Activated naive CD4-positive, alpha-beta T cell treated with anti-CD3 and anti-CD28 coated beads for 36 hours (primary cell): ENCODE results near the gene PASD1. TPM values are rescaled to one million over a fixed set of nuclear protein-coding genes. Genes with fewer than 3 reads are reported as not detected.
"Not testable (repeated sequence)": the region's sequence is repeated elsewhere in the genome, so short reads cannot be mapped to it uniquely, and the experiment has no call there.

Experiments used
- CTCF ChIA-PET: fragments of 350-600 bp; sonication (Branson Sonifier 250); formaldehyde crosslinking; loops from one replicate; lab custom pipeline; 2021; ENCODE audit warnings: antibody characterized with exemption; lab: Charles Lee
- DNase-seq: peaks from one replicate; pipeline ENCODE4 v3.0.0-alpha.2; 2020
- H3K27ac Mint-ChIP-seq: one replicate; pipeline ENCODE4 v1.8.0; 2021; ENCODE audit warnings: mild to moderate bottlenecking, mixed read lengths
- H3K27me3 Mint-ChIP-seq: one replicate; pipeline ENCODE4 v1.8.0; 2021; ENCODE audit warnings: low read depth, mixed read lengths
- H3K36me3 Mint-ChIP-seq: one replicate; pipeline ENCODE4 v1.8.0; 2021; ENCODE audit warnings: low read depth, mixed read lengths
- H3K4me1 Mint-ChIP-seq: one replicate; pipeline ENCODE4 v1.8.0; 2021; ENCODE audit warnings: low read depth, mixed read lengths
- H3K4me3 Mint-ChIP-seq: one replicate; pipeline ENCODE4 v1.8.0; 2021; ENCODE audit warnings: mild to moderate bottlenecking, moderate library complexity, mixed read lengths
- H3K9me3 Mint-ChIP-seq: one replicate; pipeline ENCODE4 v1.8.0; 2021; ENCODE audit warnings: mixed read lengths
- intact Hi-C: fragments of 100-400 bp; cut with micrococcal nuclease; formaldehyde crosslinking; loops from one replicate; pipeline ENCODE4 v1.15.1; 2023
- total RNA-seq, 2 experiments: library from RNA; stranded (reverse); gene quantifications; one replicate each; pipeline ENCODE4 v1.2.3, GENCODE V29; 2021

Gene PASD1
- total RNA-seq, 2 experiments from 2014 or later, result not detected

- Mint-ChIP-seq H3K4me3 (no peak overlapping the region), H3K36me3 (no peaks in the 10 kb centered on the region), H3K4me1 (no peaks in the 10 kb centered on the region), H3K9me3 (no peaks in the 10 kb centered on the region), H3K27me3 (no peaks in the 10 kb centered on the region), H3K27ac (no peak overlapping the region)
- intact Hi-C loops, result no loop called here
- CTCF ChIA-PET, result no interaction called here
- DNase-seq, result no peak
Observed at GRCh38 chrX:151552743-151553142, 10.7 kb upstream of the PASD1 start.

- H3K4me1 Mint-ChIP-seq, H3K36me3 Mint-ChIP-seq, H3K27ac Mint-ChIP-seq, H3K9me3 Mint-ChIP-seq, CTCF ChIA-PET, DNase-seq, H3K27me3 Mint-ChIP-seq, intact Hi-C loops, H3K4me3 Mint-ChIP-seq: not testable (repeated sequence)
Observed at GRCh38 chrX:151555301-151555700, 8.2 kb upstream of the PASD1 start.

- H3K4me1 Mint-ChIP-seq, H3K36me3 Mint-ChIP-seq, H3K4me3 Mint-ChIP-seq, H3K27me3 Mint-ChIP-seq, intact Hi-C loops, DNase-seq, H3K27ac Mint-ChIP-seq, H3K9me3 Mint-ChIP-seq, CTCF ChIA-PET: not testable (repeated sequence)
Observed at GRCh38 chrX:151562485-151562884, 990 bp upstream of the PASD1 start.

- DNase-seq, intact Hi-C loops, H3K4me3 Mint-ChIP-seq, H3K36me3 Mint-ChIP-seq, H3K4me1 Mint-ChIP-seq, H3K9me3 Mint-ChIP-seq, CTCF ChIA-PET, H3K27ac Mint-ChIP-seq, H3K27me3 Mint-ChIP-seq: not testable (repeated sequence)
Observed at GRCh38 chrX:151563003-151563402, 472 bp upstream of the PASD1 start.

- no peak overlapping the region for H3K4me3 Mint-ChIP-seq
- H3K27ac Mint-ChIP-seq, result no peak overlapping the region
- intact Hi-C loops, result no loop called here
- H3K4me1 Mint-ChIP-seq, result no peaks in the 10 kb centered on the region
- DNase-seq, result no peak
- no peaks in the 10 kb centered on the region for H3K9me3 Mint-ChIP-seq
- H3K36me3 Mint-ChIP-seq, result no peaks in the 10 kb centered on the region
- H3K27me3 Mint-ChIP-seq, result no peaks in the 10 kb centered on the region
- CTCF ChIA-PET, result no interaction called here
Observed at GRCh38 chrX:151564035-151564434, 560 bp downstream of the PASD1 start.

GRCh38 chrX:151566872-151567271 is 3.4 kb downstream of the PASD1 start:
- H3K36me3 Mint-ChIP-seq, H3K4me1 Mint-ChIP-seq, intact Hi-C loops, DNase-seq, H3K4me3 Mint-ChIP-seq, H3K9me3 Mint-ChIP-seq, H3K27me3 Mint-ChIP-seq, CTCF ChIA-PET, H3K27ac Mint-ChIP-seq: not testable (repeated sequence)

- DNase-seq, result no peak
- Mint-ChIP-seq H3K27me3 (peaks cover 10% of the 10 kb centered on the region), H3K27ac (no peak overlapping the region), H3K4me1 (no peaks in the 10 kb centered on the region), H3K4me3 (no peak overlapping the region), H3K36me3 (no peaks in the 10 kb centered on the region), H3K9me3 (no peaks in the 10 kb centered on the region)
- intact Hi-C loops, result no loop called here
- CTCF ChIA-PET, result no interaction called here
Observed at GRCh38 chrX:151570561-151570960, 7.1 kb downstream of the PASD1 start.

- DNase-seq, H3K4me3 Mint-ChIP-seq, CTCF ChIA-PET, H3K27me3 Mint-ChIP-seq, H3K27ac Mint-ChIP-seq, H3K36me3 Mint-ChIP-seq, H3K9me3 Mint-ChIP-seq, intact Hi-C loops, H3K4me1 Mint-ChIP-seq: not testable (repeated sequence)
Observed at GRCh38 chrX:151593384-151593783, 29.9 kb downstream of the PASD1 start.

GRCh38 chrX:151596282-151596681 is 32.8 kb downstream of the PASD1 start:
- H3K36me3 Mint-ChIP-seq, result no peaks in the 10 kb centered on the region
- CTCF ChIA-PET, result no interaction called here
- no peaks in the 10 kb centered on the region for H3K9me3 Mint-ChIP-seq
- H3K27ac Mint-ChIP-seq, result no peak overlapping the region
- intact Hi-C loops, result no loop called here
- H3K4me1 Mint-ChIP-seq, result no peaks in the 10 kb centered on the region
- H3K27me3 Mint-ChIP-seq, result no peaks in the 10 kb centered on the region
- no peak overlapping the region for H3K4me3 Mint-ChIP-seq
- no peak for DNase-seq

GRCh38 chrX:151604931-151605330 is 41.5 kb downstream of the PASD1 start:
- DNase-seq, result no peak
- intact Hi-C loops, result no loop called here
- H3K27ac Mint-ChIP-seq, result no peak overlapping the region
- CTCF ChIA-PET, result no interaction called here
- no peaks in the 10 kb centered on the region for H3K4me1 Mint-ChIP-seq
- no peaks in the 10 kb centered on the region for H3K9me3 Mint-ChIP-seq
- H3K4me3 Mint-ChIP-seq, result no peak overlapping the region
- peaks cover 2% of the 10 kb centered on the region for H3K27me3 Mint-ChIP-seq
- no peaks in the 10 kb centered on the region for H3K36me3 Mint-ChIP-seq

GRCh38 chrX:151609222-151609621 is 45.7 kb downstream of the PASD1 start:
- Mint-ChIP-seq H3K4me1 (no peaks in the 10 kb centered on the region), H3K27me3 (no peaks in the 10 kb centered on the region), H3K9me3 (no peaks in the 10 kb centered on the region), H3K4me3 (no peak overlapping the region), H3K36me3 (no peaks in the 10 kb centered on the region), H3K27ac (no peak overlapping the region)
- CTCF ChIA-PET, result no interaction called here
- no peak for DNase-seq
- intact Hi-C loops, result no loop called here

- no peak for DNase-seq
- H3K36me3 Mint-ChIP-seq, result no peaks in the 10 kb centered on the region
- H3K27me3 Mint-ChIP-seq, result no peaks in the 10 kb centered on the region
- no peak overlapping the region for H3K4me3 Mint-ChIP-seq
- intact Hi-C loops, result no loop called here
- H3K27ac Mint-ChIP-seq, result no peak overlapping the region
- no peaks in the 10 kb centered on the region for H3K9me3 Mint-ChIP-seq
- CTCF ChIA-PET, result no interaction called here
- no peaks in the 10 kb centered on the region for H3K4me1 Mint-ChIP-seq
Observed at GRCh38 chrX:151621422-151621821, 57.9 kb downstream of the PASD1 start.

GRCh38 chrX:151624677-151625076 is 61.2 kb downstream of the PASD1 start:
- H3K4me1 Mint-ChIP-seq, result no peaks in the 10 kb centered on the region
- H3K36me3 Mint-ChIP-seq, result no peaks in the 10 kb centered on the region
- peaks cover 2% of the 10 kb centered on the region for H3K27me3 Mint-ChIP-seq
- CTCF ChIA-PET, result no interaction called here
- DNase-seq, result no peak
- intact Hi-C loops, result no loop called here
- no peak overlapping the region for H3K27ac Mint-ChIP-seq
- no peak overlapping the region for H3K4me3 Mint-ChIP-seq
- H3K9me3 Mint-ChIP-seq, result no peaks in the 10 kb centered on the region

- Mint-ChIP-seq H3K36me3 (no peaks in the 10 kb centered on the region), H3K27ac (no peak overlapping the region), H3K4me3 (no peak overlapping the region), H3K27me3 (peaks cover 2% of the 10 kb centered on the region), H3K4me1 (no peaks in the 10 kb centered on the region), H3K9me3 (no peaks in the 10 kb centered on the region)
- CTCF ChIA-PET, result no interaction called here
- intact Hi-C loops, result no loop called here
- DNase-seq, result no peak
Observed at GRCh38 chrX:151631822-151632221, 68.3 kb downstream of the PASD1 start.
